ENCODE measurements around the gene HELZ.

HELZ gene

GRCh38 chr17:67281743-67282142 lies 36.7 kb upstream of the HELZ start:
- Histone ChIP-seq H3K9me3 (ENCODE audit: control insufficient read depth, low read length) (no peaks in the 10 kb centered on the region), H3K9ac (ENCODE audit: low read length) (no peak overlapping the region), H3K27me3 (ENCODE audit: control insufficient read depth in 1 of 2, insufficient read depth in 1 of 2, low read length in 2 of 2) (no peaks in the 10 kb centered on the region), H2BK12ac (ENCODE audit: low read length in 2 of 2) (no peak overlapping the region), H3K36me3 (ENCODE audit: control insufficient read depth in 1 of 2, insufficient read depth in 2 of 2, low read depth in 1 of 2, low read length in 2 of 2) (no peaks in the 10 kb centered on the region), H3K4me3 (ENCODE audit: insufficient read depth in 1 of 2, low read depth in 1 of 2, low read length in 2 of 2) (no peak overlapping the region), H4K8ac (ENCODE audit: low read length) (no peak overlapping the region), H3K14ac (ENCODE audit: low read length in 2 of 2) (no peak overlapping the region), H2AK5ac (ENCODE audit: low read length, severe bottlenecking) (no peak overlapping the region), H3K18ac (ENCODE audit: low read depth in 1 of 2, low read length in 2 of 2) (no peak overlapping the region), H2AFZ (ENCODE audit: low read depth, low read length) (no peak overlapping the region), H3K79me1 (replicated peaks; ENCODE audit: low read length, poor library complexity, severe bottlenecking) (no peaks in the 10 kb centered on the region), H3K27ac (ENCODE audit: low read length, poor library complexity, severe bottlenecking) (no peak overlapping the region), H3K4me2 (ENCODE audit: low read length, poor library complexity, severe bottlenecking) (no peak overlapping the region), H4K91ac (ENCODE audit: low read length) (no peak overlapping the region), H3K23ac (ENCODE audit: low read length in 2 of 2) (no peak overlapping the region), H2BK5ac (ENCODE audit: low read depth, low read length, poor library complexity, severe bottlenecking) (no peak overlapping the region), H2BK15ac (ENCODE audit: low read depth, poor library complexity, severe bottlenecking) (no peak overlapping the region), H3K4ac (ENCODE audit: low read depth in 1 of 2, low read length in 2 of 2) (no peak overlapping the region), H3K4me1 (ENCODE audit: control insufficient read depth, insufficient read depth, low read depth, low read length) (no peaks in the 10 kb centered on the region), H2BK120ac (ENCODE audit: low read depth, low read length) (no peak overlapping the region)
- DNase-seq, result no peak
- 61% methylated on average over 6 of the region's 8 CpGs for WGBS

- Histone ChIP-seq H4K91ac (ENCODE audit: low read length) (no peak overlapping the region), H3K4me1 (ENCODE audit: control insufficient read depth, insufficient read depth, low read depth, low read length) (no peaks in the 10 kb centered on the region), H2AK5ac (ENCODE audit: low read length, severe bottlenecking) (no peak overlapping the region), H2BK12ac (ENCODE audit: low read length in 2 of 2) (no peak overlapping the region), H3K9ac (ENCODE audit: low read length) (no peak overlapping the region), H3K23ac (ENCODE audit: low read length in 2 of 2) (no peak overlapping the region), H3K4ac (ENCODE audit: low read depth in 1 of 2, low read length in 2 of 2) (no peak overlapping the region), H3K27me3 (ENCODE audit: control insufficient read depth in 1 of 2, insufficient read depth in 1 of 2, low read length in 2 of 2) (no peaks in the 10 kb centered on the region), H3K36me3 (ENCODE audit: control insufficient read depth in 1 of 2, insufficient read depth in 2 of 2, low read depth in 1 of 2, low read length in 2 of 2) (no peaks in the 10 kb centered on the region), H2BK120ac (ENCODE audit: low read depth, low read length) (no peak overlapping the region), H2BK5ac (ENCODE audit: low read depth, low read length, poor library complexity, severe bottlenecking) (no peak overlapping the region), H3K14ac (ENCODE audit: low read length in 2 of 2) (no peak overlapping the region), H3K4me3 (ENCODE audit: insufficient read depth in 1 of 2, low read depth in 1 of 2, low read length in 2 of 2) (no peak overlapping the region), H3K18ac (ENCODE audit: low read depth in 1 of 2, low read length in 2 of 2) (no peak overlapping the region), H2BK15ac (ENCODE audit: low read depth, poor library complexity, severe bottlenecking) (no peak overlapping the region), H3K27ac (ENCODE audit: low read length, poor library complexity, severe bottlenecking) (no peak overlapping the region), H4K8ac (ENCODE audit: low read length) (no peak overlapping the region), H3K79me1 (replicated peaks; ENCODE audit: low read length, poor library complexity, severe bottlenecking) (no peaks in the 10 kb centered on the region), H2AFZ (ENCODE audit: low read depth, low read length) (no peak overlapping the region), H3K4me2 (ENCODE audit: low read length, poor library complexity, severe bottlenecking) (no peak overlapping the region), H3K9me3 (ENCODE audit: control insufficient read depth, low read length) (no peaks in the 10 kb centered on the region)
- 76% methylated on average over 3 of the region's 3 CpGs for WGBS
- no peak for DNase-seq
These were observed 36.1 kb upstream of the HELZ start for GRCh38 chr17:67281053-67281452.

- Histone ChIP-seq H3K23ac (ENCODE audit: low read length in 2 of 2) (no peak overlapping the region), H3K9me3 (ENCODE audit: control insufficient read depth, low read length) (no peaks in the 10 kb centered on the region), H3K4me2 (ENCODE audit: low read length, poor library complexity, severe bottlenecking) (no peak overlapping the region), H3K27ac (ENCODE audit: low read length, poor library complexity, severe bottlenecking) (no peak overlapping the region), H3K36me3 (ENCODE audit: control insufficient read depth in 1 of 2, insufficient read depth in 2 of 2, low read depth in 1 of 2, low read length in 2 of 2) (no peaks in the 10 kb centered on the region), H3K9ac (ENCODE audit: low read length) (no peak overlapping the region), H3K4me1 (ENCODE audit: control insufficient read depth, insufficient read depth, low read depth, low read length) (no peaks in the 10 kb centered on the region), H3K79me1 (replicated peaks; ENCODE audit: low read length, poor library complexity, severe bottlenecking) (no peaks in the 10 kb centered on the region), H2AFZ (ENCODE audit: low read depth, low read length) (no peak overlapping the region), H4K8ac (ENCODE audit: low read length) (peak overlapping the region; percentile 6), H2BK12ac (ENCODE audit: low read length in 2 of 2) (no peak overlapping the region), H4K91ac (ENCODE audit: low read length) (no peak overlapping the region), H2BK5ac (ENCODE audit: low read depth, low read length, poor library complexity, severe bottlenecking) (no peak overlapping the region), H2BK15ac (ENCODE audit: low read depth, poor library complexity, severe bottlenecking) (no peak overlapping the region), H3K4ac (ENCODE audit: low read depth in 1 of 2, low read length in 2 of 2) (no peak overlapping the region), H3K14ac (ENCODE audit: low read length in 2 of 2) (no peak overlapping the region), H3K18ac (ENCODE audit: low read depth in 1 of 2, low read length in 2 of 2) (no peak overlapping the region), H2BK120ac (ENCODE audit: low read depth, low read length) (no peak overlapping the region), H3K27me3 (ENCODE audit: control insufficient read depth in 1 of 2, insufficient read depth in 1 of 2, low read length in 2 of 2) (no peaks in the 10 kb centered on the region), H3K4me3 (ENCODE audit: insufficient read depth in 1 of 2, low read depth in 1 of 2, low read length in 2 of 2) (no peak overlapping the region), H2AK5ac (ENCODE audit: low read length, severe bottlenecking) (no peak overlapping the region)
- no peak for DNase-seq
- 85% methylated on average over 6 of the region's 6 CpGs for WGBS
These were observed 35.3 kb upstream of the HELZ start for GRCh38 chr17:67280279-67280678.

GRCh38 chr17:67279115-67279514 lies 34.1 kb upstream of the HELZ start:
- WGBS, result 86% methylated on average over 7 of the region's 7 CpGs

More at GRCh38 chr17:67279115-67279514, 34.1 kb upstream of the HELZ start:
- H3K79me1 ChIP-seq (replicated peaks; ENCODE audit: low read length, poor library complexity, severe bottlenecking), result no peaks in the 10 kb centered on the region
- H3K18ac ChIP-seq (ENCODE audit: low read depth in 1 of 2, low read length in 2 of 2), result no peak overlapping the region
- H3K9ac ChIP-seq (ENCODE audit: low read length), result no peak overlapping the region
- no peak overlapping the region for H2AK5ac ChIP-seq (ENCODE audit: low read length, severe bottlenecking)
- H4K8ac ChIP-seq (ENCODE audit: low read length), result no peak overlapping the region
- H2BK5ac ChIP-seq (ENCODE audit: low read depth, low read length, poor library complexity, severe bottlenecking), result no peak overlapping the region
- peak overlapping the region; percentile 28 for H2BK15ac ChIP-seq (ENCODE audit: low read depth, poor library complexity, severe bottlenecking)
- H3K36me3 ChIP-seq (ENCODE audit: control insufficient read depth in 1 of 2, insufficient read depth in 2 of 2, low read depth in 1 of 2, low read length in 2 of 2), result no peaks in the 10 kb centered on the region
- H3K9me3 ChIP-seq (ENCODE audit: control insufficient read depth, low read length), result no peaks in the 10 kb centered on the region
- no peak overlapping the region for H3K4ac ChIP-seq (ENCODE audit: low read depth in 1 of 2, low read length in 2 of 2)
- H3K14ac ChIP-seq (ENCODE audit: low read length in 2 of 2), result no peak overlapping the region
- no peak overlapping the region for H3K23ac ChIP-seq (ENCODE audit: low read length in 2 of 2)
- no peak for DNase-seq
- no peak overlapping the region for H2BK120ac ChIP-seq (ENCODE audit: low read depth, low read length)
- H3K27me3 ChIP-seq (ENCODE audit: control insufficient read depth in 1 of 2, insufficient read depth in 1 of 2, low read length in 2 of 2), result no peaks in the 10 kb centered on the region
- no peak overlapping the region for H3K27ac ChIP-seq (ENCODE audit: low read length, poor library complexity, severe bottlenecking)
- H3K4me2 ChIP-seq (ENCODE audit: low read length, poor library complexity, severe bottlenecking), result no peak overlapping the region
- H2AFZ ChIP-seq (ENCODE audit: low read depth, low read length), result no peak overlapping the region
- H2BK12ac ChIP-seq (ENCODE audit: low read length in 2 of 2), result no peak overlapping the region
- no peak overlapping the region for H3K4me3 ChIP-seq (ENCODE audit: insufficient read depth in 1 of 2, low read depth in 1 of 2, low read length in 2 of 2)
- no peak overlapping the region for H4K91ac ChIP-seq (ENCODE audit: low read length)
- no peaks in the 10 kb centered on the region for H3K4me1 ChIP-seq (ENCODE audit: control insufficient read depth, insufficient read depth, low read depth, low read length)

Measured in mesenchymal stem cell (in vitro differentiated cells and primary cell).